ENCODE results near the gene RAPGEF5. TPM values are rescaled to one million over a fixed set of nuclear protein-coding genes. Genes with fewer than 3 reads are reported as not detected.

The RAPGEF5 gene
- total and polyA plus RNA-seq, 10 of the 15 experiments (the other 5 are each of a cell fraction or from before 2014, with no cell fraction given): 0.38 to 4.0 (median 1.6) TPM; not detected in 1

- Histone ChIP-seq H3K36me3 (ENCODE audit: control insufficient read depth in 2 of 2, insufficient read depth in 2 of 2, low read length in 1 of 2) (no peaks in the 10 kb centered on the region), H3K9ac (ENCODE audit: control insufficient read depth, insufficient read depth, low read length) (no peak overlapping the region), H3K9me3 (replicated peaks; ENCODE audit: control insufficient read depth, insufficient read depth, low read length) (no peaks in the 10 kb centered on the region), H3K27me3 (replicated peaks in 1 of 2; ENCODE audit: control insufficient read depth in 2 of 2, insufficient read depth in 2 of 2, low read length in 1 of 2) (no peaks in the 10 kb centered on the region), H3K4me3 (no peak overlapping the region), H3K79me2 (ENCODE audit: control insufficient read depth, insufficient read depth, low read length) (no peaks in the 10 kb centered on the region), H3K4me2 (ENCODE audit: control insufficient read depth, insufficient read depth) (no peak overlapping the region), H3K27ac (ENCODE audit: control insufficient read depth, insufficient read depth) (no peak overlapping the region), H3K4me1 (ENCODE audit: control insufficient read depth, insufficient read depth, low read length) (no peaks in the 10 kb centered on the region), H2AFZ (ENCODE audit: control insufficient read depth, low read depth, low read length) (no peak overlapping the region), H4K20me1 (ENCODE audit: control insufficient read depth, insufficient read depth) (no peaks in the 10 kb centered on the region)
- SMC1A ChIA-PET (ENCODE audit: uncharacterized antibody, unreplicated experiment): no interaction called here
- TF ChIP-seq IRF5 (IDR thresholded peaks at IDR 0.05; ENCODE audit: borderline replicate concordance): no peak
- no peak for TF ChIP-seq PAX5 (IDR thresholded peaks at IDR 0.05; ENCODE audit: borderline replicate concordance, low read depth, low read length)
- no peak for TF ChIP-seq CEBPB (IDR thresholded peaks at IDR 0.05; ENCODE audit: borderline replicate concordance in 1 of 2, low read depth in 2 of 2, low read length in 2 of 2)
- no peak for TF ChIP-seq FOXK2 (IDR thresholded peaks at IDR 0.05)
- TF ChIP-seq CHD4 (IDR thresholded peaks at IDR 0.05): no peak
- FAIRE-seq (no peak), DNase-seq (ENCODE audit: low read depth, low spot score) (no peak), ATAC-seq (no peak)
- 61% methylated on average over 9 of the region's 9 CpGs for WGBS (ENCODE audit: insufficient coverage, insufficient replicate concordance, low lambda C conversion rate, missing lambda C conversion rate)
- BruUV-seq (replicated peaks): no TSS peak
- intact Hi-C loops (cut with micrococcal nuclease; ENCODE audit: unreplicated experiment): no loop called here
- POLR2A ChIA-PET: interaction anchor here (1.6 kb wide), 1 partner anchor 12 kb away, joined by 3 read pairs; no protein-coding TSS in a partner anchor
- in situ Hi-C loops (cut with MboI): no loop called here
- RAD21 ChIA-PET (ENCODE audit: unreplicated experiment): no interaction called here
- CTCF ChIA-PET: no interaction called here
These were observed 199.4 kb downstream of the RAPGEF5 start for GRCh38 chr7:22157552-22157951.

GRCh38 chr7:22156205-22156604 lies 200.7 kb downstream of the RAPGEF5 start:
- DNase-seq (ENCODE audit: low read depth, low spot score): no peak
- 22% methylated on average over 4 of the region's 4 CpGs for WGBS (ENCODE audit: insufficient coverage, insufficient replicate concordance, low lambda C conversion rate, missing lambda C conversion rate)
- no peak overlapping the region for H3K9ac ChIP-seq (ENCODE audit: control insufficient read depth, insufficient read depth, low read length)
- no peaks in the 10 kb centered on the region for H3K79me2 ChIP-seq (ENCODE audit: control insufficient read depth, insufficient read depth, low read length)
- no peaks in the 10 kb centered on the region for H3K27me3 ChIP-seq (replicated peaks in 1 of 2; ENCODE audit: control insufficient read depth in 2 of 2, insufficient read depth in 2 of 2, low read length in 1 of 2)
- intact Hi-C loops (cut with micrococcal nuclease; ENCODE audit: unreplicated experiment): no loop called here
- no peaks in the 10 kb centered on the region for H3K36me3 ChIP-seq (ENCODE audit: control insufficient read depth in 2 of 2, insufficient read depth in 2 of 2, low read length in 1 of 2)
- H3K27ac ChIP-seq (ENCODE audit: control insufficient read depth, insufficient read depth): no peak overlapping the region
- no peaks in the 10 kb centered on the region for H3K9me3 ChIP-seq (replicated peaks; ENCODE audit: control insufficient read depth, insufficient read depth, low read length)
- ChIA-PET POLR2A (no interaction called here), SMC1A (ENCODE audit: uncharacterized antibody, unreplicated experiment) (interaction anchor here (1.3 kb wide), 1 partner anchor 14 kb away, joined by 3 read pairs; no protein-coding TSS in a partner anchor), RAD21 (ENCODE audit: unreplicated experiment) (no interaction called here), CTCF (no interaction called here)
- ATAC-seq: no peak
- no peak for FAIRE-seq
- no peak overlapping the region for H3K4me2 ChIP-seq (ENCODE audit: control insufficient read depth, insufficient read depth)
- no peaks in the 10 kb centered on the region for H3K4me1 ChIP-seq (ENCODE audit: control insufficient read depth, insufficient read depth, low read length)
- in situ Hi-C loops (cut with MboI): no loop called here
- no peak overlapping the region for H2AFZ ChIP-seq (ENCODE audit: control insufficient read depth, low read depth, low read length)
- no peak overlapping the region for H3K4me3 ChIP-seq
- no TSS peak for BruUV-seq (replicated peaks)
- no peaks in the 10 kb centered on the region for H4K20me1 ChIP-seq (ENCODE audit: control insufficient read depth, insufficient read depth)
- no peak for TF ChIP-seq E2F8 (IDR thresholded peaks at IDR 0.05; ENCODE audit: low read depth, partially characterized antibody)
- no peak for TF ChIP-seq MXI1 (IDR thresholded peaks at IDR 0.05; ENCODE audit: low read depth, low read length)
- TF ChIP-seq HCFC1 (IDR thresholded peaks at IDR 0.05; ENCODE audit: low read length): no peak
- no peak for TF ChIP-seq CHD1 (IDR thresholded peaks at IDR 0.05; ENCODE audit: low read depth, low read length)
- no peak for TF ChIP-seq ELK1 (IDR thresholded peaks at IDR 0.05; ENCODE audit: low read depth, low read length)
- TF ChIP-seq IRF5 (IDR thresholded peaks at IDR 0.05; ENCODE audit: borderline replicate concordance): no peak
- no peak for TF ChIP-seq CEBPB (IDR thresholded peaks at IDR 0.05; ENCODE audit: borderline replicate concordance in 1 of 2, low read depth in 2 of 2, low read length in 2 of 2)
- TF ChIP-seq CHD4 (IDR thresholded peaks at IDR 0.05): no peak

All from GM12878 (cell line).